Measurements from ENCODE around the gene CNRIP1.
A peak's percentile ranks its signal among the peaks of the same experiment; 100 is the strongest.

Gene CNRIP1

DNA sequence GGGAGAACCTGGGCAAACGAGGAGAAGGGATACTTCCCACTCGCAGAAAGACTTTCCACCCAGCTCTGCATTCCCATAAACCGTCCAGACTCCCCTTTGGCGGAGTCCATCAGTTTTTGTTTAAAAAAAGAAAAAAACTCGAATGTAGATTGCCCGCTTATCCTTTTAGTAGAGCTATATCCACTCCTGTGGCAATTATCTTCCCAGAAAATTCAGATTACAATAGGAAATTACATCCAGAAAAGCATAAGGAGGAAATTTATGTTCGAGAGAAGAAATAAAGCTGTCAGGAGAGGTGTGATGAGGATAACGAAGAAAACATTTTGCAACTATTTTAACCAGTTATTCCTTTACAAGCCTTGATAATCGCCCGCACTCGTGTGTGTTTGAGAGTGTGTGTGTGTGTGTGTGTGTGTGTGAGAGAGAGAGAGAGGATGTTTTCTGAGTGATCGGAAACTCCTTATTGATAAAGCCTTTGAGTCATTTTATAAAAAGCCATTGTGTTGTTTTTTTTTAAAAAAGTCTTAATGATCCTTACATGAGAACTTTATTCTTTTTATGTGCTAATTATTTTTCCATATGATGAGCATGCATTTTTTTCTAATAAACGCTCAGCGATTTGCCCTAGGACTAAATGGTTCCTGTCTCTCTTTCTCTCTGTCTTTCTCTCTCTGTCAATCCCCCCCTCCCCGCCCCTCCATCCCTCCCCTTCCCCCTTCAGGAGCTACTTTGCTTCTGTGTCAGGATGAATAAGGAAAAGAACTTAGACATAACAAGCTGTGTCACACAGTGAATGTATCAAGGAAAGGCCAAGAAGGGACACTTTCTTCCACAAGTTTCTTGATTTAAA is 66.3 kb downstream of the CNRIP1 start:
- DNase-seq (ENCODE audit: insufficient read length, low spot score), result no peak
- FAIRE-seq, result no peak

DNA sequence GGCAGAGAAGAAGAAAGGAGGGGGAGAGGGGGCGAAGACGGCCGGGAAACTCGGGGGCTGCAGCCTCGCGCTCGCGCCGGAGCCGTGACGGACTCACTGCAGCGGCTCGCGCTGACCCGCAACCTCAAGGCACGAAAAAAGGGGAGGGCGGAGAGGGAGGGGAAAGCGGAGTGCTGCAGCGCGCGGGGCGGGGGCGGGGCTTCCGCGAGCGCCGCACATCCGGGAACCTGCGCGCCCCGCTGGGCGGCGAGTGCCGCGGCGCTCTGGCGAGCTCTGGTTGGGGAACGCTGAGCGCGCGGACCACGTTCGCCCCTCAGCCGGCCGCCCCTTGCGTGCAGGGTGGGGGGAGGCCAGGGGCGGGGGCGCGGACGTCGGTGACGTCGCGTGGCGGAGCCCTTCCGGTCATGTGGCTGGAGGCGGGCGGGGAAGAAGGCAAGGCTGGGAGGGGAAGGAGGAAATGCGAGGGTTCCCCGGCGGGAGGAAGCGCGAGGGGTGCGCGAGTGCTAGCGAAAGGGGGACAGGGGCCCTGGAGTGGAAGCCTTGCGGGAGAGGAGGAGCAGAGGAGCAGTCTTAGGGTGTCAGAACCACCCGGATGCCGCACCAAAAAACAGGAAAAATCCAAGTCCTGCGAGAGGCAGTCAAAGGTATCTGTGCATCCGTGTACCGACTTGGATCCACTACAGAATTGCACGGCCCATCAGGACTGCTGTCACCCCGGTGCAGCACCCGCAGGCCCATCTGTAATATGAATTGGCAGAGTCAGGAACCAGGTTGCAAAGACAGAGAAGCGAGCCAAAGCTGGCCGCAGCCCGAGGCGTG is 67.1 kb downstream of the CNRIP1 start, which contains the start of gene PPP3R1:
Gene PPP3R1 (minus strand): TSS at position 133 of the 819 bp plus-strand sequence. CDS start 405 bp downstream, outside the sequence.
- DNase-seq (ENCODE audit: insufficient read length, low spot score) (peak; percentile 88), FAIRE-seq (peak; percentile 96)

DNA sequence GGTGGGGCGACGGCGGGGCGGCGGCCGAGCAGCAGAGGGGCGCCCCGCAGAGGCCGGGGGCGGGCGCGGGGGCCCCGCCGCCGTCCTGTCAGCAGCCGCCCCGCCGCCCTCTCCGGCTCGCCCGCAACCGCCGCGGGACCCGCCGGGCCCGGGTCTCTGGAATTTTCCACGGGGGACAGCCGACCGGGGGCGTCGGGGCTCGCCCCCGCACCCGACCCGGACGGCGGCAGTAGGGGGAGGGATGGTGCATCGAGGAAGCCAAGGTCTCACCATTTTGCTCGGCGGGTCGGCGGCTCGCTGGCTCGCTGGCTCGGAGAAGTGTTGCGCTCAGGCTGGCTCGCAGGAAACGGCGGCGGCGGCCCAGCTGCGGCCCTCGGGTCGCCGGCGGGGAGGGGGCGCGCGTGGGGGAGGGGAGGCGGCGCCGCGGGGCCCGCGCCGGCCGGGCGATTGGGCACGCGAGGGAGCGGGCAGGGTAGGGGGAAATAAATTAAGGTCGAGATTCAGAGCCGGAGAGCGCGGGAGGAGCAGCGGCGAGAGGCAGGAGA is 67.8 kb downstream of the CNRIP1 start:
- DNase-seq (ENCODE audit: insufficient read length, low spot score) (no peak), FAIRE-seq (no peak)

DNA sequence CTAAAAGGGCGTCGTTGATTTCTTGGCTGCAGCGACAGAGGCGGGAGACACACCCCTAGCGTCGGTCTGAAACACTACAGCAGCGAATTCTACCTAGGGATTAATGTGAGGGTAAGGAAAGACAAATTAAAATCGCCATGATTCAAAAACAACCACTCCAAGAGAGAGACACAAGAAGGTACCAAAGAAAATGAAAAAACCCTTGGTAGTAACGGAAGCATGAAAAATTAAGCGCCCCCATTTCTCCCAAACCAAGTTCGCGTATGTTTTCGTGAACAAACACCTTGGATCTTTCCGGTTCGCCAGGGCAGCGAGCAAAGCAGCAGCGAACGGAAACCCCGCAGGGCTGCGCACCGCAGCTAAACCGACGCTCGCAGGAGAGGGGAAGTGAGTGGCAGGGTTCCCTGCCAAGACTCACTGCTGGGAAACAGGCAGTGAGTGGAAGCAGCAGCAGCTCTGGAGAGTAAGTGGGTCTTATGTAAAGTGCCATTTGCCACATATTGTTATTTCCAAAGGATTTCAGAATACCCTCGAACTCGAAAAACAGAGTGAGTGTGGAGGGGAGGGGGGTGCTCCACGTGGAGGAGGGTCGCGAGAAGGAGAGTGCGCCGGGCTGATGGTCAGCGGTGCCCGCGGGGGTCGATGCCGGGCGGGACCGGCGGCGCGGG is 68.4 kb downstream of the CNRIP1 start:
- DNase-seq (ENCODE audit: insufficient read length, low spot score), result peak; percentile 67
- peak; percentile 58 for FAIRE-seq

DNA sequence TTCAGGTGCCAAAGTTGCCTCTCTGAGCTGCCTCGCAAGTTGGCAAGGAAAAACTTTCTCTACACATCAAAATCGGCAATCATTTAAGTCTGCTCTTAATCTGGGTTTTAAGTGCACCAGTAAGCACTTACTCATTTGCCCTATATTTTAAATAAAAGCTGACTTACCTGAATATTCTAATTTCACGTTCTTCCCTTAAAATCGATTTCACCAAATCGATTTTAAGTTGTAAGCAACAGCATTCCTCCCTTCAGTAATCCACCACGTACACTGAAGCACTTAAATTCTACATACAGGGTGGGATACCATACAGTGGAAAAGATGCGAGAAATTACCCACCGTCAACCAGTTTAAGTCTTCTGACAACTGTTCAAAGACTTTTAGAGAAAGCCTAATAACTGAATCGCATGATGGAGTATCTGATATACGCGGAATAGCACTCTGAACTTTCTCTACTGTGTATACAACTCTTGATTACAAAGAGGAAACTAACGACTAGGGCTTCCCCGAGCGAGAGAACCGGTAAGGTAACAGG is 69.0 kb downstream of the CNRIP1 start:
- no peak for FAIRE-seq
- no peak for DNase-seq (ENCODE audit: insufficient read length, low spot score)

GRCh38 chr2:68250196-68250595 is 69.6 kb downstream of the CNRIP1 start:
- FAIRE-seq (no peak), DNase-seq (ENCODE audit: insufficient read length, low spot score) (no peak)

DNA sequence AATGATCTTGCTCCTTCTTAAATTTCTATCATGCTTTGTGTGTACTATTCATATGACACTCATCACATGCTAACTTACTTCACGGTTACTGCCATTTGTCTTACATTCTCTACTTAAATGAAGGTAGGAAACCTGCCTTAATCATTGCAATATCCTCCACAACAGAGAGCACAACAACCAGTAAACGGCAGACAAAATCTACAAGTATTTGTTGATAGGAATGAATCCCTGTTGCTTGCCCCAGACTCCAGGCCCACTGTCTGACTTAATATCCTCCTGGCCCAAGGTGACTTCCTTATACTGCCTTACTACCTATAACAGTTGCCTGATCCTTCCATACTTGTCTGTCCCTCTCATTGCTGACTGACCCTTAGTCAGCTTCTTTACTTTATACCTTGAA is 70.9 kb downstream of the CNRIP1 start:
- FAIRE-seq (no peak), DNase-seq (ENCODE audit: insufficient read length, low spot score) (no peak)

GRCh38 chr2:68248361-68248760 is 71.4 kb downstream of the CNRIP1 start:
- DNase-seq (ENCODE audit: insufficient read length, low spot score), result no peak
- FAIRE-seq, result no peak

DNA sequence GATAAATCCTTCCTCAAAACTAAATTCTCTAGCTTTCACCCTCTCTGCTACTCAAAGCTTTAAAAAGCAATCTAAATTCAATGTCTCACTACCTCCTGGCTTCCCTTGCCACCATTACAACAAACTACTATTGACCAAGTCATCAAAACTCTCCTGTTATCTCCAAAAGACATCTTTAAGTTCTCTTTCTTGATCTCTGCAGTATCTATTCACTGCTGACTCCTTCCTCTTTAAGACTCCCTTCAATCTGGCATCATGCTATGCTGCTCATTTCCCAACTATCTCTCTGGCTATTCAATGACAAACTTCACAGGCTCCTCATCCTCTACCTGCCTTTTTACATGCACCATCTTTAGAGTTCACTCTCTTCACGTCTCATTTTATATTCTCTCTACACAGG is 73.4 kb downstream of the CNRIP1 start:
- no peak for FAIRE-seq
- no peak for DNase-seq (ENCODE audit: insufficient read length, low spot score)

DNA sequence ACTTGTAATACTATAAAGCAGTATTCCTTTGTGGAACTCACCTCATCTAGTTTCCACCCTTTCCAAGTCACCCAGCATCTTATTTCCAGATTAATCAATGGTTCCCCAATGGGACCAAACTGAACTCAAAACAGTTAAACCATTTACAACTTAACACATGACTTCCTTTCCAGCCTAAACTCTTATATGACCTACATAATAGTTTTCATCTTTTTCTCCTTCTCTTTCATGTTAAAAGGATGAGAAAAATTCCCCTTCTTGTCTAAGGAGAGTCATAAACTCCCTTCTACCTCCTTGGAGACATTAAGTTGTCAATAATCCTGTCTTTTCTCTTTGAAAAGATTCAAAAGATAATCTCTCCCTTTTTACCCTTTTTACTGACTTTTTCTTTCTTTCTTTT is 74.1 kb downstream of the CNRIP1 start:
- DNase-seq (ENCODE audit: insufficient read length, low spot score) (no peak), FAIRE-seq (no peak)

DNA sequence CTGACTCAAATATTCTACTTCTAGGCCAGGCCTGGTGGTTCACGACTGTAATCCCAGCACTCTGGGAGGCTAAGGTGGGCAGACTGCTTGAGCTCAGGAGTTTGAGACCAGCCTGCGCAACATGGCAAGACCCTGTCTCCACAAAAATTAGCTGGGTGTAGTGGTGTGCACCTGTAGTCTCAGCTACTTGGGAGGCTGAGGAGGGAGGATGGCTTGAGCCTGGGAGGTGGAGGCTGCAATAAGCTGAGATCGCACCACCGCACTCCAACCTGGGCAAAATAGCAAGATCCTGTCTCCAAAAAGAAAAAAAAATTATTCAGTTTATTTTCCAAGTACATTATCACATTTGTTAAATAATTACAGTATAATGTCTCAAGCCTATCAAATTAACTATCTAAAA is 74.7 kb downstream of the CNRIP1 start:
- FAIRE-seq, result no peak

GRCh38 chr2:68244456-68244855 is 75.3 kb downstream of the CNRIP1 start:
- FAIRE-seq, result no peak

More for the DNA sequence above, 74.7 kb downstream of the CNRIP1 start:
- DNase-seq (ENCODE audit: insufficient read length, low spot score), result no peak

More at GRCh38 chr2:68244456-68244855, 75.3 kb downstream of the CNRIP1 start:
- DNase-seq (ENCODE audit: insufficient read length, low spot score), result no peak
